ENCODE measurements around the gene ZBTB16.

The ZBTB16 gene

DNA sequence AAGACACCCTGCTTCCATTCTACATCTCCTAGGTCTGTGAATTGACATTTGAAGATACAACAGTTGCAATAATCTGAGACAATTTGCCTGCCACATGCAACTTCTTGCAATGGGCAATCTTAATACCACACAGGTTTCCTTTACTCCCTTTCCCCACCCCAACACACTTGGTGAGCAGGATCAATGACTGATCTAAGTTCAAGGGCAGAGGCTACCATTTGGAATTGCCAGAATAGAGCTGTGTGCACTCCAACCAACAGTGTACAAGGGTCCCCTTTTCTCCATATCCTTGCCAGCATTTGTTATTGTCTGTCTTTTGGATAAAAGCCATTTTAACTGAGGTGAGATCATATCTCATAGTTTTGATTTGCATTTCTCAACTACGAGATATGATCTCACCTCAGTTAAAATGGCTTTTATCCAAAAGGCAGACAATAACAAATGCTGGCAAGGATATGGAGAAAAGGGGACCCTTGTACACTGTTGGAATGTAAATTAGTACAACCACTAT lies 233.7 kb downstream of the ZBTB16 start:
- DNase-seq = no peak

DNA sequence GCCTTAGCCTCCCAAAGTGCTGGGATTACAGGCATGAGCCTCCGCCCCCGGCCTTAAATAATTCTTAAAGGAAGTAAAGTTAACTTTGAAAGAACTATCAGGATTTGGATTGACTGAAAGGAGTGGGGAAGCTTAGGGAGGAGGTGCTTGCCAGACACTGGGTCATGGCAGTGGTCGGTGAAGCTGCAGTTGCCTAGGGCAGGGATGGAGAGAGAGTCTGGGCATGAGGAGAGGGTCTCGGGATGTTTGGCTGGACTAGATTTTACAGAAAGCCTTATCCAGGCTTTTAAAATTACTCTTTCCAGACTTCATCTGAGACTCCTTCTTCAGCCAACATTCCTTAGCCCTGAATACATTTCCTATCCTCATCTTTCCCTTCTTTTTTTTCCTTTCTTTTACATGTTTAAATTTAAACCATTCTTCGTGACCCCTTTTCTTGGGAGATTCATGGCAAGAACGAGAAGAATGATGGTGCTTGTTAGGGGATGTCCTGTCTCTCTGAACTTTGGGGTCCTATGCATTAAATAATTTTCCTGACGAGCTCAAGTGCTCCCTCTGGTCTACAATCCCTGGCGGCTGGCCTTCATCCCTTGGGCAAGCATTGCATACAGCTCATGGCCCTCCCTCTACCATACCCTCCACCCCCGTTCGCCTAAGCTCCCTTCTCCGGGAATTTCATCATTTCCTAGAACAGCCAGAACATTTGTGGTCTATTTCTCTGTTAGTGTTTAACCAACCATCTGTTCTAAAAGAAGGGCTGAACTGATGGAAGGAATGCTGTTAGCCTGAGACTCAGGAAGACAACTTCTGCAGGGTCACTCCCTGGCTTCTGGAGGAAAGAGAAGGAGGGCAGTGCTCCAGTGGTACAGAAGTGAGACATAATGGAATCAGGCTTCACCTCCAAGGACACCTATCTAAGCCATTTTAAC lies 236.4 kb downstream of the ZBTB16 start, which contains the start of gene NNMT:
Gene NNMT, plus strand, starts transcription at position 724 of the 929 bp plus-strand sequence. Its CDS starts 158 bp downstream, at position 882.
- DNase-seq = no peak

DNA sequence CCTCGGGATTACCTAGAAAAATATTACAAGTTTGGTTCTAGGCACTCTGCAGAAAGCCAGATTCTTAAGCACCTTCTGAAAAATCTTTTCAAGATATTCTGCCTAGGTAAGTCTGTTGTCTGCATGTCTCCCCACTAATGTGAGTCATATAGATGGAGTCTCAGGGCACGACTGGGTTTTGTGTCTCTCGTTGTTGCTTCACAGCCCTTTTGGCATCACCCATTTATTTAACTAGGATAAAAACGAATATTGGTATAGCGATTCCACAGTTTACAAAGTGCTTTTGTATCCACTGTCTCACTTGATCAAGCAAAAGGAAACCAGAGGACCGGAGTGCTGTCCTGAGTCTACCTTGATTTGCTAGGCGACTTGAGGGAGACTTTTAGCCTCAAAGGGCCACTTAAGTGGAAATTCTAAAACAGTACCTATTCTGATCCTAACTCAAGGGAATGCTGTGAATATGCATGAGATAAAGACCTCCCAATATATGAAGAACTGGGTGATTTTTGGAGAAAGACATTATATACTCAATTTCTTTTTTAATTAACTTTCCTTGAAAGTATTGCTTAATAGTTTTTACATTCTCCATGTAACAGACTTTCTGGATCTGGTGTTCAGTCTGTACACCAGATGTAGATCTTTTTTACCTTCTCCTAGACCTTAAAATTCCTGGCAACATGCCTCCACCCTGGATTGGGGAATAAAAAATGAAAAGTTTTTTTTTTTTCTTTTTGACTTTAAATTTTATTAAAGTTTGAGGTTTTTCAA lies 237.3 kb downstream of the ZBTB16 start:
- DNase-seq = no peak

DNA sequence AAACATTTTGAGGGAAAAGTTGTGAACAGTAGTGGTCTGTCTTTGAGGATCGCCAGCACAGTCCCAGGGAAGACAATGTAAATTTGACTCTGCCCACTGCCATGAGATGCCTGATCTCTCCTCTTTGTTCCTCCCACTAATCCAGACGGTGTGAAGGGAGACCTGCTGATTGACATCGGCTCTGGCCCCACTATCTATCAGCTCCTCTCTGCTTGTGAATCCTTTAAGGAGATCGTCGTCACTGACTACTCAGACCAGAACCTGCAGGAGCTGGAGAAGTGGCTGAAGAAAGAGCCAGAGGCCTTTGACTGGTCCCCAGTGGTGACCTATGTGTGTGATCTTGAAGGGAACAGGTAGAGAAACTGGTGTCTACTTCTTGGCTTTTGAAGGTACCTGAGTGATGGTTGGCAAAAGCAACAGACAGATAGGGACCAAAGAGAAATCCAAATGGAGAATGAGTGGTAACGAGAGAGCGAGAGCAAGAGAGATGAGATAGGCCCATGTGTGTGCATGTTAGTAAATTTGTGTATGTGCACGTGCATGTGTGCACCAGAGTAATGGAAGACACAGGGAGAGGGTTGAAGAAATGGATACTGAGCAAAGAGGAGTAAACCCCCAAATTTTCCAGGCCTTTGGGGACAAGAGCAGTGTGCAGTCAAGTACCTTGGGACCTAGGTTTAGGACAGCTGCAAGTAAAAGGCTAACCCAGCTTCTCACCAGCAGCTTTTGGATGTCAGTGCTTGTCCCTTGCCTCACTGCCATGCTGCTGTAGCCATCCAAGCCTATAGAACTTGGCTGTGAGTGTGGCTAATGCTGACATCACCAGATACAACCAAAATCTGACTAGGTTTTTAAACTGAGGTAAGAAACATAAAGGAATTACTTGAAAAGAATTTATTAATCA lies 238.5 kb downstream of the ZBTB16 start:
- no peak for DNase-seq

DNA sequence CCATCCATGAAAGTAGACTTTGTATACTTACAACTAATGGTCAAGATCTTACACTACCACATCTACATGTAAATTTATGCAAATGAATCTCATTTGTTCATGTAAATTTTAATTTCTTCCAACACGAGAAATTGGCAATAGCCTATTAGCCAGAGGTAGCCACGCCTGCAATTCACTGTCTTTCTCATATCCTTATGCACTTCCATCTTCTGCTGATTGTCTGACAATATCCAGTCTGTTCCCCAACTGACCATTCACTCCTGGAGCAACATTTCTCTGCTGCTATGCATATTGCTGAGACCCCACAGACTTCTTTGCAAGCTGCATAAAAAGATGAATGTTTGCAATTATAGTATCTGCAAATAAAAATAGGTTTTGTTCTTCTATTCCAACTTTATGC lies 239.2 kb downstream of the ZBTB16 start:
- no peak for DNase-seq
